HG02943 (cell line): Measurements from ENCODE around the gene DBN1.

Experiments
- ATAC-seq: cut with Tn5 transposase; IDR thresholded peaks from one replicate; pipeline ENCODE4 v1.9.1; 2021; ENCODE audit warnings: mild to moderate bottlenecking, low read depth, moderate library complexity; ENCODE audit not compliant: unreplicated experiment

The DBN1 gene

DNA sequence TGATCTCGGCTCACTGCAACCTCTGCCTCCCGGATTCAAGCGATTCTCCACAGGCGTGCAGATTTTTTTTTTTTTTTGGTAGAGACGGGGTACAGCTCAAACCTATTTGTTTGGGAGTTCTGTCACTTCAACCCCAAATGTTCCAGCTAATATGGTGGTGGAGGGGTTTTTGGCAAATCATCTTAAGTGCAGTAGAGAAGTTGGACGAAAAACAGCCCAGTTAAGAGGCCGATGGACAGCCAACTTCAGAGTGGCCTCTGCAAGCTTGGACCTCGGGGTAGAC is 27.6 kb downstream of the DBN1 start:
- no peak for ATAC-seq

DNA sequence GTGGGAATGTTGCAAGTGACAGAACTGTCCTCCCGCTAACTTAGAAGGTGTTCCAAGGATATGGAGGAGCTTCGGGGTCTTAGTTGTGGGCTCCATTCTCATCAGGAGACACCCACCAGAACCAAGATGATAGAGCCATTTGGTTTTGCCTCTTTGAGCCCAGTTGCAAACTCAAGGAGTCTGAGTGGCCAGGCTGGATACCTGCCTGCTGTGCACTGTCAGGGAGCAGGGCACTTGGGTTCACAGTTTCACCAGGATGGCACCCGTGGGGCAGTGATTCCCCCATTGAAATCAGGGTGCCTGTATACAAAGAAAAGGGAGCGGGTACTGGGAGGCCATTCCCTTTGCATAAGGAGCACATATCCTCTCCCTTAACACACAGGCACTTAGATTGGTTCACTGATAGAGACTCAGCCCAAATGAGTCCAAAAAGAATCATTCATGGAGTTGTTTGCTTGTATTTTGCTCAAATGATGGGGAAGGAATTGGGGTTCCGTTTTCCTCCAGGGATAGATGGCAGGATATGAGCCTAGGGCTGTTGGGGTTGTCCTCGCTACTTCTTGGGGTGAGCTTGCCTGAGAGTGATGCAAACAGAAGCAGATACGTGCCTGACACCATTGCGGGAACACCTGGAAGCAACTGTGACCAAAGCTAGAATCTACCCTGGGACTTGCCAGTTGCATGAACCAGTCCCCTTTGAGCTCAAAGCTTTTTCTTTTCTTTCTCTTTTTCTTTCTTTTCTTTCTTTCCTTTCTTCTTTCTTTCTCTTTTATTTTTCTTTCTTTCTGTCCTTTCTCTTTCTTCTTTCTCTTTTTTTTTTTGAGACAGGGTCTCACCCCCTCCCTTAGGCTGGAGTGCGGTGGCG is 28.1 kb downstream of the DBN1 start:
- no peak for ATAC-seq

DNA sequence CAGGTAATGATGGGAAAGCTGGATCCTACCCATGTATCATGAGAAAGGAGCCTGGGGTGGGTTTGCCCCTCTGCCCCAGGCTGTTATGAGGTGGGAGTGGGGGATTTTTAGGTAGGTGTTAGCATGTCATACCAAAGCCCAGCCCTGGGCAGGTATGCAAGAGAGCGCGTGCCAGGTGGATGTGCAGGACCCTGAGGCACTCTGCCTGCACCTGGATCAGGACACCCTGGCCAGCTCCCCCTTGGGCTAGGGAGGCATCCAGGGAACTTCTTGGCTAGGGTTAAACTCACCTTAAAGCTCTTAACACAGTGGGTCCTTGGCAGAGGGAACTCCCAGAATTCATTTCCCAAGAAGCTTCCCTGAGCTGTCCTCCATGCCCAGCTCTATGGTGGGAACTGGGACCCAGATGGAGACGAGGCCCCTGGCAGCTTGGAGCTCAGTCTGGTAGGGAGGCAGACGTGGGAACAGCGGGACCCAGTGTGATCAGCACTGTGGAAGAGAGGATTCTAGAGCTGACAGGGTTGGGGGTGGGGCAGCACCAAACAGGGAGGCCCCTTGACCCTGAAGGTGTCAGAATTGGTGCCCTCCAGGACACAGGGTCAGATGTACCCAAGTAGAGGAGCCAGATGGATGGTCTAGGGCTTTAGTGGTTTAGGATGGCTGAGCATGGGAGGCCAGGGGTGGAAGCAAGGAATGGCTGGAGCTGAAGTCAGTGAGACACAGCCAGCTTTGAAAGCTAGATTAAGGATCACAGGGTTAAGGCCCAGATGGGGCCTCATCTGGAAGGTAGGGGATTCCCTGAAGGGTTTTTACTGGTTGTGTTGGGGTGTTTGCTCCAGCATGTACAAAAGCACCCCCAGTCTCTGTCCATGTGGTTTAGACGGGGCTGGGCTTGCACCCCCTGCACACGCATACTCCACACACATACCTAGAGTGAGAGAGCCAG is 29.1 kb downstream of the DBN1 start:
- ATAC-seq: no peak

DNA sequence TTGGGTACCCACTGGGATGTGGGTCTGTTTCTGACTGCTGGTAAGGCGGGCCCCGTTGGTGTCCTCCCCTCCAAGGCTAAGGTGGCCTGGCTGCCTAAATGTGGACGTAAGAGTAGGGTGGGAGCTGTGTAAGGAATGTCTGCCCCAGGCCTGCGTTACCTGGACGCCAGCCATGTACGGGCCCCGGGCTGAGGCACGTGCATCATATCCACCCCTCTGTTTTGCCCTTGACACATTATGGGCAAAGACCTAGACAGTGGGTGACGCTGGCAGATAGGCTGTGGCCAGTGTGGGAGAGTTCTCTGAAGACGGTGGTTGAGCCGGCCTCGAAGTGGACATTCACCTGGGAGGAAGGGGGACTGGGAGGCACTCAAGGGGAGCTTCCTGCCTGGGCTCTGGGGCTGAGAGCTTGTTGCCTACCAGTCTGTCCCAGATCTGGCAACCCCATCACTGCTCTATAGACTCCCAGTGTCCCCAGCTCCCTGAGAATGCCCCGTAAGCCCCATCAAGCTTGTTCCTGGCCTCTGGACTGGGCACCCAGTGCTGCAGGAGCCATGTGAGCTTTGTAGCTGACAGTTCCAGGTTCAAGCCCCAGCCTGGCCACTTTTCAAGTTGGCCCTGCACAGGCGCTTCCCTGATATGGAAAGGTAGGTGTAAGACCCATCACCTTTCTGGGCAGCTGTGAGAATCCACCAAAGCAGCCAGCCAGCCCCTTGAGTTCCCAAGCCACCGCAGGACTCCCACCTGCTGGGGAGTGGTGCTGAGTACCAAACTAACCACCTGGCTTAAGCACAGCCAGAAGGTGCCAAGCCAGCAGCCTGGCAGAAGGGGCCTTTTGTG is 30.1 kb downstream of the DBN1 start:
- no peak for ATAC-seq

DNA sequence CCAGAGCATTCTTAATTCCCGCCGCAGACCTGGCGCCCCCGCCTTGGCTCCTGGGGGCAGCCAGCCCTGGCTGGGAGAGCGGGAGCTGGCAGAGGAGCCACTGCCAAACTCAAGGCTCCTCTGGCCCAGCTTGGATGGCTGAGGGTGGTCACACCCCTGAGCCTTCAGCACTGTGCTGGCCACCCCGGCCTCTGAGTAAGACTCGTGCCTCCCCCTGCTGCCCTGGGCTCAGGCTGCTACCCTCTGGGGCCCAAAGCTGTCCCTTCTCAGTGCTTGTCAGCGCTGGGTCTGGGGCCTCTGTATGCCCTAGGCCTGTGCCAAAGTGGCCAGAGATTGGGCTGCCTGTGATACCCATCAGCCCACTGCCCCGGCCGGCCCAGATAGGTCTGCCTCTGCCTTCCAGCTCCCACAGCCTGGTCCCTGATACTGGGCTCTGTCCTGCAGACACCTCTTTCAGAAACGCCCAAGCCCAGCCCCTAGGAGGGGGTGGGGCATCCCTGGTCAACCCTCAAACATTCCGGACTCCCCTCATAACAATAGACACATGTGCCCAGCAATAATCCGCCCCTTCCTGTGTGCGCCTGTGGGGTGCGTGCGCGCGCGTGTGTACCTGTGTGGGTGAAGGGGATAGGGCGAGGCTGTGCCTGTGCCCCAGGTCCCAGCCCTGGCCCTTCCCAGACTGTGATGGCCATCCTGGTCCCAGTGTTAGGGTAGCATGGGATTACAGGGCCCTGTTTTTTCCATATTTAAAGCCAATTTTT is 31.2 kb downstream of the DBN1 start:
- ATAC-seq: no peak

DNA sequence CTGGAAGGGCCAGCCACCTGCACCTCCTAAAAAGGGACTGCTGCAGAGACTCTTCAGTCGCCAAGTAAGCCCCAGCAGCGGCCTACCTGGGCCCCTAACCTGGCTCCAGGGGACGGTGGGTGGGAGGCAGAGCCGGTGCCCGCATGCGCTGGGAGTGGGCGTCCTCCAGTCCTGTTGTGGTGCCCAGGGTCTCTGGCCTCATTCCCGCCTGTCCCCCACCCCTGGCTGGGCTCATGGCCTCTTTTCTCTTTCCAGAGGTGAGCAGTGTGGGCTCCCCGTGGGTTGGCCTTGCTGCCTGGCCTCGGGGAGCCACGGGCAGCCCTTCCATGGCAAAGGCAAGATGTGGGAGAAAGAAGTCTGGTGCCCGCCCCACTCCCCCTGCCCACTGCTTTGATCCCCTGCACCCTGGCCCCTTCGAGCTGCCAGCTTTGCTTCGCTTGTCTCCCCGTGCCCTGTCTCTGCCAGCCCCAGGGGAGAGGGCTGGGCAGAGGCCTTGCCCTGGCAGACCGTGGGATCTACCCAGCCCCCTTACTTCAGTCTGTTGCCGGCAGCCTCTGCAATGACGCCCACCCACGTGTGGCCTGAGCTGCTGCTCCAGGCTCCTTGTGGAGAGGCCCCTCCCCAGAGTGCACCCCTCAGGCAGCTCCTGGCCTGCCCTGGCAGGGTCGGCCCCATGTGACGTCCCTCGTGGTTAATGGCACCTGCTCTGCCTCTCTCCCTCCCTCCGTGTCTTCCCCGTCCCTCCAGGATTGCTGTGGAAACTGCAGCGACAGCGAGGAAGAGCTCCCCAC is 32.2 kb downstream of the DBN1 start:
- ATAC-seq: no peak

DNA sequence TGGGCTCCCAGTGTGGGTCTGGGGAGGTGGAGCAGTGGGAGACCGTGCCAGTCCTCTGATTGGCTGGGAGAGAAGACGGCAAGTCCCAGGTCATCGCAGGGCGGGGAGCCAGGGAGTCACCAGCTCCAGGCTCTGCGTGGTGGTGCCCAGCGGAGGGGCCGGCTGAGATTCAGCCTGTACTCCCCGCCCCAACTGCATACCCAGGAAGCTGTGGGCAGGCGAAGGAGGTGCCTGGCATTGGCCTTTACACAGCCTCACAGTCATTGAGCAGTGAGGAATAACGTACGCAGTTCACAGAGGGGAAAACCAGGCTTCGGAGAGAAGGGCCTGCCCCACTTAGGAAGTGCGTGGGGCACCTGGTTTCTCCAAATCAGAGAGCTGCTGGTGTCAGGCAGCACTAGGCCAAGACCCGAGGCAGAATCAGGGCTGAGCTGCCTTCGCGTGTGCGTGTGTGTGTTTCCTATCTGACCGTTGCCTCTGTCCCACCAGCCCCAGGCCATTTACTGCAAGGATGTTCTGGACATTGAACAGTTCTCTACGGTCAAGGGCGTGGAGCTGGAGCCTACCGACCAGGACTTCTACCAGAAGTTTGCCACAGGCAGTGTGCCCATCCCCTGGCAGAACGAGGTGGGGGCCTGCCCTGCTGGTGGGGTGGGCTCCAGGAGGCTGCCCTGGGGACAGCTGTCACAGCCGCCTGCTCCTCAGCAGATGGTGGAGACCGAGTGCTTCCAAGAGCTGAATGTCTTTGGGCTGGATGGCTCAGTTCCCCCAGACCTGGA is 33.0 kb downstream of the DBN1 start:
- ATAC-seq: no peak

DNA sequence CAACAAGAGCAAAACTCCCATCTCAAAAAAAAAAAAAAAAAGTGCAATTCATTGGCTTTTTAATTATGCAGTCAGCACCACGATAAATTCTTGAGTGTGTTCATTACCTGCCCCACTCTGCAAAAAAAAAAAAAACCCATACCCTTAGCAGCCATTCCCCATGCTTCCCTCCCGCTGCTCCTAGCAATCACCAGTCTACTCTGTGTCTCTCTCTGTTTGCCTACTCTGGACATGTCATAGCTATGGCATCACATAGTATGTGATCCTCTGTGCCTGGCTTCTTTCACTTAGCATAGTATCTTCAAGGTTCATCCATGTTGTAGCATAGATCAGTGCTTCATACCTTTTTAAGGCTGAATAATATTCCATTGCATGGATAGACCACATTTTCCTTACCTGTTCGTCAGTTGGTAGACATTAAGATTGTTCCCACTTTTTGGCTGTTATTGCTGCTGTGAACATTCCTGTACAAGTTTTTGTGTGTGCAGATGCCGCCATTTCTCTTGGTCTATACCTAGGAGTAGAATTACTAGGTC is 33.8 kb downstream of the DBN1 start:
- no peak for ATAC-seq

DNA sequence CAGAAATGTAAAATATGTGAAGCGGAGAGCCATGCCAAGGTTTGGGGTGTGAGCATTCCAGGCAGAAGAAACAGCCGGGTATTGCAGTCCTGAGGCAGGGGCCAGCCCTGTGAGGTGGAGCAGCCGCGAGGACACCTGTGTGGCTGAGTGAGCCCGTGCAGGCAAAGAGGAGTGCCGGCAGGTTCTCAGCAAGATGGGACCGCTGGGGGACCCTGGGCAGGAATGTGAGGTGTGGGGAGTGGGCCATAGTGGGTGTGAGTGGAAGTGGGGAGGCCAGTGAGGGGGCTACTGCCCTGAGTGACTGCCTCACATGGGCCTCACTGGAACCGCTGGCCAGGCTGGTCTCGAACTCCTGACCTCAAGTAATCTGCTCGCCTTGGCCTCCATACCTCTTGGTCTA is 35.0 kb downstream of the DBN1 start:
- no peak for ATAC-seq

DNA sequence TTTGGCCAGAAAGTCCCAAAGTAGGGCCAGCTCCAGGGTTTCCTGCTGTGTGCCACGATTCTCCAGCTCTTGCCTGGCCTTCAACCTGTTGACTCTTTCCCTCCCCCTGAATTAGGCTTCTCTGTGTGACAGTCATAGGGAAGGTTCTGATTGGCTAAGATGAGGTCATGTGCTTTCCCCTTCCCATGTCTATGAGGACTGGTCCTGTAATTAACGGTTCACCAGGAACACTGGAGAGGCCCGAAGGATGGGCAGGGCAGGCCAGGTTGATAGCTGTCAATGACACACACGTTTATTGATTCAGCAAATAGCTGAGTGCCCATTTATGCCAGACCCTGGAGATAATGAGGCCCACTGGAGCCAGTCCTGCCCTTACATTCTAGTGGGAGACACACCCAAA is 35.8 kb downstream of the DBN1 start:
- no peak for ATAC-seq

DNA sequence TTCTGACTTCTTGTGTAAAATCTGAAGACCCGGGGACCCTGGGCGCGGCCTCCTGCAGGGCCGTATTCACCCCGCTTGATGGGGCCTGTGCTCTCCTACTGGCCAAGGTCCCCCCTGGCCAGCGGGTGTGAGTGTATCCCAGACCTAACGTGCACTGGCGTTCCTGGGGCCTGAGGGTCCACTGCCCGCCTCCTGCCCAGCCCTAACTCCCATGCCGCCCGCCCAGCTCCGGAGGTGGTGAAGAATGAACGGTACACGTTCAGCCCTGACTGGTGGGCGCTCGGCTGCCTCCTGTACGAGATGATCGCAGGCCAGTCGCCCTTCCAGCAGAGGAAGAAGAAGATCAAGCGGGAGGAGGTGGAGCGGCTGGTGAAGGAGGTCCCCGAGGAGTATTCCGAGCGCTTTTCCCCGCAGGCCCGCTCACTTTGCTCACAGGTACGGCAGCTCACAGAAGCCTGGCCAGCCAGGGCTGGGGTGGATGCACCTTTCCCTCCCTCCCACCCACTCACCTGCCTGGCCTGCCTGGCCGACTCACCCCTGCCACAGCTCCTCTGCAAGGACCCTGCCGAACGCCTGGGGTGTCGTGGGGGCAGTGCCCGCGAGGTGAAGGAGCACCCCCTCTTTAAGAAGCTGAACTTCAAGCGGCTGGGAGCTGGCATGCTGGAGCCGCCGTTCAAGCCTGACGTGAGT is 37.4 kb downstream of the DBN1 start:
- no peak for ATAC-seq

DNA sequence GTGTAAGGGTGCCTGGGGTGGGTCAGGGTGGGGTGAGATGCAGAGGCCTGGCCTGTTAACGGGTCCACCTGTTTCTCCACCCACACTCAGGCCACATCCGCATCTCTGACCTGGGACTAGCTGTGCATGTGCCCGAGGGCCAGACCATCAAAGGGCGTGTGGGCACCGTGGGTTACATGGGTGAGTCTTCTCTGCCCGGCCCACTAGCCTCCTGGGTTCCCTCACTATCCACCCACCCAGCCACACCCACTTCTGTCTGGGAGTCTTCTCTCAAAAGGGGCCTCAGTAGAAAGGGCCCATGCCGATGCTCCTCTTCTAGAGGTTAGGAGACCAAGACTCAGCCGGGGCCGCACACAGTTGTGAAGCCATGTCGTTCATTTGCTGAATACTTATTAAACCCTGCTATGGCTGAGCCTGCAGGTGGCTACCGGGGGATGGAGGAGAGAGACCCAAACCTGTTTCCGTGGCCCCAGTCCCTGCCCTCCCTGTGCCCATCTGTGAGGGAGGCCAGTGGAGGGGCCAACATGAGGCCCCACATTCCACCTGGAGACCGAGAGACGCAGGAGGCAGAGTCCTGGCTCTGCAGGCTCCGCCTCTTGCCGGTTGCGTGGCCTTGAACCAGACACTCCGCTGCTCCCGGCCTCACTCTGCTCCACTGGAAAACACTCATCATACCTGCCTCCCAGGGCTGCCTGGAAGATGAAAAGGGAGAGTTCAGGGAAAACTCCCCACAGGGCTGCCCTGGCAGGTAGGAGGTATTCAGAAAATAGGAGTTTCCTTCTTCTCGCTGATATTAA is 38.3 kb downstream of the DBN1 start:
- no peak for ATAC-seq

DNA sequence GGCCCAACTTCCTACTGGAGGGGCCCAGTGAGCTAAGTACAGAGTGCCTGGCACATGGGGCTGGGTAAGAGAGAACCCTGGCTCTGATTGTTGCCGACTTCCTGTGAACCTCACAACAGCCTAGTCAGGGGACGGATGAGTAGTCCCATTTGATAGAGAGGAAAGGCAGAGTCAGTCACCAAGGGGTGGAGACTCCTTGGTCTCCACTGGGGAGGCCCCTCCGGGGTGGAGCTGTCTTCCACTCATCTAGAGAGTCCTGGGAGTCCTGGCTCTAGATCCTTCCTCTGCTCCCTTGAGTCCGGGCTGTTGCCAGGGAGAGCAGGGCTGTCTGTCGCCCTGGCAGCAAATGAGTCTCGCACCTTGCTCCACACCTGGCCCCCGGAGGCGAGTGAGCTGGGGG is 39.0 kb downstream of the DBN1 start:
- no peak for ATAC-seq

DNA sequence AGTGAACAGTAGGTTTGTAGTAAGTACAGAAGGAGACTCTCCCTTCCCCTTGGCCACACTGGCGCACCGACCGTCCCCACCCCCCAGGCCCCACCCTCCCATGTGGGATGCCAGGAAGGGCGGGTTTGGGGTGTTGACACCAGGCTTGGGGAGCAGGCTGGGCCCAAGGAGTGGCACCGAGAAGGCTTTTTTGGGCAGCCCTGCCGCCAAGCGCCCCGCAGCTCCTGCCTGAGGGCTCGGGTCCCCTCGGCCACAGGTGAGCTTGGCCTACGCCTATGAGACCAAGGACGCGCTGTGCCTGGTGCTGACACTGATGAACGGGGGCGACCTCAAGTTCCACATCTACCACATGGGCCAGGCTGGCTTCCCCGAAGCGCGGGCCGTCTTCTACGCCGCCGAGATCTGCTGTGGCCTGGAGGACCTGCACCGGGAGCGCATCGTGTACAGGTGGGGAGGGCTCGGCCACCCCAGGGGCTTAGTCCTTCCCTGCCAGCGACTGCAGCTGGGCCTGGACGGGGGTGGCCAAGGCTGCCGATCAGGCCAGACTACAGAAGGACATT is 39.7 kb downstream of the DBN1 start:
- no peak for ATAC-seq

DNA sequence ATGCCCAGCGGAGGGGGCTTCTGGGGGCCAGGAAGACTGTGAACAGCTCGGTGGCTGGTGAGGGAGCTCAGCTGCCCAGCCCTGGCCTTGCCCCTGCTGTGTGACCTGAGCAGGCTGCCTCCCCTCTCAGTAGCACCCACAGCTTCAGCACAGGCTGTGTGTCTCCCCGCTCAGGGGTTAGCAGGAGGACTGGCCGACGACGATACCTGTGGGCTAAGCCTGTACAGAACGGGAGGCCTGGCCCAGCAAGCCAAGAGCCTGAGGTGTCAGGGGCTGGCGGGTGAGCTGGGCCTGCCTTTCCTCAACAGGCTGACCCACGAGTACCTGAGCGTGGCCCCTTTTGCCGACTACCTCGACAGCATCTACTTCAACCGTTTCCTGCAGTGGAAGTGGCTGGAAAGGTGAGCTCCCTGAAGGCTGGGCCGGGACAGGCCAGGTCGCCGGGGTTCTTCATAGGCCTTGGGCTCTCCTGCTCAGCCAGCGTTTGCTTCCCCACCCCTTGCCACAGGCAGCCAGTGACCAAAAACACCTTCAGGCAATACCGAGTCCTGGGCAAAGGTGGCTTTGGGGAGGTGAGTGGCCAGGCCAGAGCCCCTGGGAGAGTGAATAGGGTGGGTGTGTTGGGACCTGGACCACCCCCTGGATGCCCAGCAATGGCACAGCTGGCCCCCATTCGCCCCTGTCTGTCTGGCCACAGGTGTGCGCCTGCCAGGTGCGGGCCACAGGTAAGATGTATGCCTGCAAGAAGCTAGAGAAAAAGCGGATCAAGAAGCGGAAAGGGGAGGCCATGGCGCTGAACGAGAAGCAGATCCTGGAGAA is 40.4 kb downstream of the DBN1 start:
- ATAC-seq: no peak
